Astrocyte (in vitro differentiated cells and primary cell): ENCODE data around the gene TMEM238. TPM values are rescaled to one million over a fixed set of nuclear protein-coding genes. Genes with fewer than 3 reads are reported as not detected.

ENCODE experiments used
- DNase-seq: peaks from one replicate; pipeline ENCODE4 v3.0.0-alpha.2; 2010; ENCODE audit warnings: low read depth
- FAIRE-seq: peaks from 2 replicates; lab custom pipeline; 2011; peaks lifted over from hg19 to GRCh38; lab: Jason Lieb, UNC
- H2AFZ ChIP-seq: 2 replicates; pipeline ENCODE4 v1.6.0; 2012; ENCODE audit warnings: low read depth, low read length, inconsistent platforms
- H3K27ac ChIP-seq: 2 replicates; pipeline ENCODE4 v1.5.1; 2011; ENCODE audit warnings: low read depth, low read length, inconsistent platforms
- H3K27me3 ChIP-seq: 2 replicates; pipeline ENCODE4 v1.6.0; 2011; ENCODE audit warnings: low read length, inconsistent platforms; ENCODE audit not compliant: insufficient read depth
- H3K36me3 ChIP-seq: 2 replicates; pipeline ENCODE4 v1.5.1; 2011; ENCODE audit warnings: low read length, inconsistent platforms; ENCODE audit not compliant: insufficient read depth
- H3K4me1 ChIP-seq: 2 replicates; pipeline ENCODE4 v1.5.1; 2011; ENCODE audit warnings: low read length, inconsistent platforms; ENCODE audit not compliant: insufficient read depth
- H3K4me2 ChIP-seq: 2 replicates; pipeline ENCODE4 v1.6.0; 2012; ENCODE audit warnings: low read length, inconsistent platforms
- H3K4me3 ChIP-seq: 2 replicates; pipeline ENCODE4 v1.5.1; 2011; ENCODE audit warnings: low read depth, mild to moderate bottlenecking, low read length, inconsistent platforms; ENCODE audit not compliant: insufficient read depth
- H3K79me2 ChIP-seq: 2 replicates; pipeline ENCODE4 v1.6.0; 2012; ENCODE audit warnings: mild to moderate bottlenecking, low read length, inconsistent platforms; ENCODE audit not compliant: insufficient read depth
- H3K9ac ChIP-seq: 2 replicates; pipeline ENCODE4 v1.6.0; 2012; ENCODE audit warnings: mild to moderate bottlenecking, low read length, inconsistent platforms
- H3K9me3 ChIP-seq: 2 replicates; pipeline ENCODE4 v1.5.1; 2012; ENCODE audit warnings: low read depth, mild to moderate bottlenecking, low read length, inconsistent platforms; ENCODE audit not compliant: insufficient read depth
- H4K20me1 ChIP-seq: 2 replicates; pipeline ENCODE4 v1.6.0; 2012; ENCODE audit warnings: low read length, inconsistent platforms; ENCODE audit not compliant: insufficient read depth
- H3K27ac Mint-ChIP-seq: one replicate; pipeline ENCODE4 v1.8.0; 2021; ENCODE audit warnings: mild to moderate bottlenecking, mixed read lengths; ENCODE audit not compliant: unreplicated experiment
- H3K27me3 Mint-ChIP-seq: one replicate; pipeline ENCODE4 v1.8.0; 2021; ENCODE audit warnings: low read depth, mixed read lengths; ENCODE audit not compliant: unreplicated experiment
- H3K36me3 Mint-ChIP-seq: one replicate; pipeline ENCODE4 v1.8.0; 2021; ENCODE audit warnings: low read depth, mixed read lengths; ENCODE audit not compliant: unreplicated experiment
- H3K4me1 Mint-ChIP-seq: one replicate; pipeline ENCODE4 v1.8.0; 2021; ENCODE audit warnings: low read depth, mixed read lengths; ENCODE audit not compliant: unreplicated experiment
- H3K4me3 Mint-ChIP-seq: one replicate; pipeline ENCODE4 v1.8.0; 2021; ENCODE audit warnings: mild to moderate bottlenecking, moderate library complexity, mixed read lengths; ENCODE audit not compliant: unreplicated experiment
- H3K9me3 Mint-ChIP-seq: one replicate; pipeline ENCODE4 v1.8.0; 2021; ENCODE audit warnings: mild to moderate bottlenecking, mixed read lengths; ENCODE audit not compliant: unreplicated experiment
- CTCF ChIP-seq: IDR thresholded peaks from 2 replicates; pipeline ENCODE4 v1.5.1; 2011; ENCODE audit warnings: low read depth, mild to moderate bottlenecking, inconsistent platforms, low read length, moderate library complexity; ENCODE audit not compliant: insufficient read depth
- EZH2 ChIP-seq: IDR thresholded peaks from 2 replicates; pipeline ENCODE4 v1.6.1; 2012; ENCODE audit warnings: mild to moderate bottlenecking, low read length, inconsistent platforms; ENCODE audit not compliant: insufficient read depth
- total RNA-seq: library from RNA; stranded (reverse); gene quantifications from 2 replicates; pipeline ENCODE4 v1.2.1, GENCODE V29; 2021

The TMEM238 gene
- total RNA-seq, 1 donor from 2014 or later, result 2.1 TPM

GRCh38 chr19:55389386-55390317 lies 5.6 kb upstream of the TMEM238 start:
- DNase-seq, result no peak
- no peak overlapping the region for H3K27ac ChIP-seq
- H3K36me3 ChIP-seq, result peaks cover 30% of the 10 kb centered on the region
- no peak for TF ChIP-seq EZH2
- no peak for TF ChIP-seq CTCF
- H3K36me3 Mint-ChIP-seq, result peaks cover 24% of the 10 kb centered on the region
- H3K4me2 ChIP-seq, result peak overlapping the region; percentile 97
- H2AFZ ChIP-seq, result no peak overlapping the region
- H3K27ac Mint-ChIP-seq, result peak overlapping the region; percentile 41
- H3K4me1 Mint-ChIP-seq, result peaks cover 43% of the 10 kb centered on the region
- no peaks in the 10 kb centered on the region for H3K27me3 Mint-ChIP-seq
- FAIRE-seq, result no peak
- H3K9ac ChIP-seq, result peak overlapping the region; percentile 98
- H3K4me3 ChIP-seq, result no peak overlapping the region
- no peaks in the 10 kb centered on the region for H3K9me3 ChIP-seq
- peaks cover 44% of the 10 kb centered on the region for H3K4me1 ChIP-seq
- no peaks in the 10 kb centered on the region for H3K27me3 ChIP-seq
- H3K4me3 Mint-ChIP-seq, result peak overlapping the region; percentile 47
- H3K9me3 Mint-ChIP-seq, result no peaks in the 10 kb centered on the region
- peaks cover 50% of the 10 kb centered on the region for H3K79me2 ChIP-seq
- H4K20me1 ChIP-seq, result peaks cover 76% of the 10 kb centered on the region

- FAIRE-seq (no peak), DNase-seq (no peak)
- Histone ChIP-seq H2AFZ (no peak overlapping the region), H3K9ac (peak overlapping the region; percentile 98), H3K79me2 (peaks cover 50% of the 10 kb centered on the region), H4K20me1 (peaks cover 70% of the 10 kb centered on the region), H3K4me1 (peaks cover 52% of the 10 kb centered on the region), H3K27ac (no peak overlapping the region), H3K4me2 (peak overlapping the region; percentile 97), H3K36me3 (peaks cover 30% of the 10 kb centered on the region), H3K27me3 (no peaks in the 10 kb centered on the region), H3K4me3 (peak overlapping the region; percentile 95), H3K9me3 (no peaks in the 10 kb centered on the region)
- Mint-ChIP-seq H3K27me3 (no peaks in the 10 kb centered on the region), H3K27ac (no peak overlapping the region), H3K4me3 (peak overlapping the region; percentile 100), H3K36me3 (peaks cover 24% of the 10 kb centered on the region), H3K4me1 (peaks cover 40% of the 10 kb centered on the region), H3K9me3 (no peaks in the 10 kb centered on the region)
- TF ChIP-seq EZH2 (no peak), CTCF (no peak)
These were observed 3.8 kb upstream of the TMEM238 start for GRCh38 chr19:55387736-55388497.
